Uterus (tissue), 2 donors: ENCODE data around the gene CTR9.

Experiments used
- CTCF ChIP-seq, 4 experiments: fragments of 200-600 bp in 2 of 4; fragments of 450-650 bp in 2 of 4; sonication (generic) in 2 of 4; IDR thresholded peaks; one replicate each; pipeline ENCODE4 v1.5.1; 2016 to 2019; ENCODE audit warnings: antibody characterized with exemption in 4 of 4, mild to moderate bottlenecking in 2 of 4, moderate library complexity in 1 of 4
- POLR2A ChIP-seq, 2 donors: fragments of 450-650 bp; IDR thresholded peaks; one replicate each; pipeline ENCODE4 v1.6.1; 2016; ENCODE audit warnings: antibody characterized with exemption in 2 of 2, mild to moderate bottlenecking in 1 of 2, moderate library complexity in 1 of 2

- no peak for TF ChIP-seq CTCF (IDR thresholded peaks at IDR 0.05)
- no peak for TF ChIP-seq POLR2A (IDR thresholded peaks at IDR 0.05)
Measured at GRCh38 chr11:10823152-10823579, 72.1 kb downstream of the CTR9 start.
